Transverse colon (tissue), 4 donors: Measurements from ENCODE around the gene VWDE.

ENCODE experiments used
- CTCF ChIP-seq, 5 experiments: fragments of 200-600 bp in 3 of 5; fragments of 450-650 bp in 2 of 5; sonication (generic) in 3 of 5; IDR thresholded peaks; 1 replicate in 2 of 5; 2 replicates in 3 of 5; pipeline ENCODE4 v1.5.1; 2016 to 2017; ENCODE audit warnings: antibody characterized with exemption in 5 of 5, inconsistent platforms in 3 of 5, mild to moderate bottlenecking in 2 of 5, moderate library complexity in 1 of 5
- EP300 ChIP-seq: sonication (generic); formaldehyde crosslinking; IDR thresholded peaks from one replicate; pipeline ENCODE4 v1.6.1; 2017; ENCODE audit warnings: antibody characterized with exemption, low read depth
- POLR2A ChIP-seq: fragments of 450-650 bp; IDR thresholded peaks from one replicate; pipeline ENCODE4 v1.6.1; 2016; ENCODE audit warnings: antibody characterized with exemption, mild to moderate bottlenecking, moderate library complexity
- POLR2AphosphoS5 ChIP-seq, 3 donors: sonication (generic); formaldehyde crosslinking; IDR thresholded peaks; one replicate each; pipeline ENCODE4 v1.6.1; 2016; ENCODE audit warnings: antibody characterized with exemption in 3 of 3

- no peak for TF ChIP-seq POLR2A
- no peak for TF ChIP-seq CTCF (IDR thresholded peaks at IDR 0.05)
- TF ChIP-seq EP300 = no peak
- TF ChIP-seq POLR2AphosphoS5 (IDR thresholded peaks at IDR 0.05) = no peak
These were observed 113.7 kb downstream of the VWDE start for GRCh38 chr7:12289996-12290395.
